Nephron (organoid): Measurements from ENCODE around the gene CYP27C1.

Experiments used
- H3K27ac Mint-ChIP-seq, 3 experiments: 2 replicates each; pipeline ENCODE4 v1.8.0; 2020; ENCODE audit warnings: mixed read lengths in 3 of 3, mild to moderate bottlenecking in 2 of 3, moderate library complexity in 1 of 3
- H3K27me3 Mint-ChIP-seq: 2 replicates; pipeline ENCODE4 v1.8.0; 2021; ENCODE audit warnings: low read depth, mild to moderate bottlenecking, moderate library complexity, mixed read lengths
- H3K36me3 Mint-ChIP-seq: 2 replicates; pipeline ENCODE4 v1.8.0; 2020; ENCODE audit warnings: low read depth, mixed read lengths
- H3K4me1 Mint-ChIP-seq: 2 replicates; pipeline ENCODE4 v1.8.0; 2020; ENCODE audit warnings: mixed read lengths
- H3K4me3 Mint-ChIP-seq, 3 experiments: 2 replicates each; pipeline ENCODE4 v1.8.0; 2020; ENCODE audit warnings: mild to moderate bottlenecking in 3 of 3, mixed read lengths in 3 of 3, moderate library complexity in 2 of 3
- H3K9me3 Mint-ChIP-seq: 2 replicates; pipeline ENCODE4 v1.8.0; 2020; ENCODE audit warnings: mixed read lengths
- TF ChIP-seq, protein P1 (sequence below), 3 experiments: fragments of 200-600 bp; sonication (generic); IDR thresholded peaks; one replicate each; pipeline ENCODE4 v1.5.0; 2021; ENCODE audit warnings: antibody characterized with exemption in 3 of 3; ENCODE audit not compliant: unreplicated experiment in 3 of 3

The CYP27C1 gene, protein sequence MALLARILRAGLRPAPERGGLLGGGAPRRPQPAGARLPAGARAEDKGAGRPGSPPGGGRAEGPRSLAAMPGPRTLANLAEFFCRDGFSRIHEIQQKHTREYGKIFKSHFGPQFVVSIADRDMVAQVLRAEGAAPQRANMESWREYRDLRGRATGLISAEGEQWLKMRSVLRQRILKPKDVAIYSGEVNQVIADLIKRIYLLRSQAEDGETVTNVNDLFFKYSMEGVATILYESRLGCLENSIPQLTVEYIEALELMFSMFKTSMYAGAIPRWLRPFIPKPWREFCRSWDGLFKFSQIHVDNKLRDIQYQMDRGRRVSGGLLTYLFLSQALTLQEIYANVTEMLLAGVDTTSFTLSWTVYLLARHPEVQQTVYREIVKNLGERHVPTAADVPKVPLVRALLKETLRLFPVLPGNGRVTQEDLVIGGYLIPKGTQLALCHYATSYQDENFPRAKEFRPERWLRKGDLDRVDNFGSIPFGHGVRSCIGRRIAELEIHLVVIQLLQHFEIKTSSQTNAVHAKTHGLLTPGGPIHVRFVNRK

GRCh38 chr2:127220102-127220767 lies at the start of gene CYP27C1:
TSS of gene CYP27C1 (minus strand) at chr2:127220299. CDS start at chr2:127220270, 29 bp downstream.
- H3K9me3 Mint-ChIP-seq = peaks cover 8% of the 10 kb centered on the region
- peaks cover 8% of the 10 kb centered on the region for H3K36me3 Mint-ChIP-seq
- peak within 1 kb of the TSS; percentile 96 to 99 (median 98) for H3K27ac Mint-ChIP-seq
- peaks cover 20% of the 10 kb centered on the region for H3K27me3 Mint-ChIP-seq
- H3K4me3 Mint-ChIP-seq = peak within 1 kb of the TSS; percentile 95 to 99 (median 97)
- peaks cover 34% of the 10 kb centered on the region for H3K4me1 Mint-ChIP-seq
- TF ChIP-seq, protein P1, sequence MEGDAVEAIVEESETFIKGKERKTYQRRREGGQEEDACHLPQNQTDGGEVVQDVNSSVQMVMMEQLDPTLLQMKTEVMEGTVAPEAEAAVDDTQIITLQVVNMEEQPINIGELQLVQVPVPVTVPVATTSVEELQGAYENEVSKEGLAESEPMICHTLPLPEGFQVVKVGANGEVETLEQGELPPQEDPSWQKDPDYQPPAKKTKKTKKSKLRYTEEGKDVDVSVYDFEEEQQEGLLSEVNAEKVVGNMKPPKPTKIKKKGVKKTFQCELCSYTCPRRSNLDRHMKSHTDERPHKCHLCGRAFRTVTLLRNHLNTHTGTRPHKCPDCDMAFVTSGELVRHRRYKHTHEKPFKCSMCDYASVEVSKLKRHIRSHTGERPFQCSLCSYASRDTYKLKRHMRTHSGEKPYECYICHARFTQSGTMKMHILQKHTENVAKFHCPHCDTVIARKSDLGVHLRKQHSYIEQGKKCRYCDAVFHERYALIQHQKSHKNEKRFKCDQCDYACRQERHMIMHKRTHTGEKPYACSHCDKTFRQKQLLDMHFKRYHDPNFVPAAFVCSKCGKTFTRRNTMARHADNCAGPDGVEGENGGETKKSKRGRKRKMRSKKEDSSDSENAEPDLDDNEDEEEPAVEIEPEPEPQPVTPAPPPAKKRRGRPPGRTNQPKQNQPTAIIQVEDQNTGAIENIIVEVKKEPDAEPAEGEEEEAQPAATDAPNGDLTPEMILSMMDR (IDR thresholded peaks at IDR 0.05; ENCODE audit: unreplicated experiment in 3 of 3) = no peak

DNA sequence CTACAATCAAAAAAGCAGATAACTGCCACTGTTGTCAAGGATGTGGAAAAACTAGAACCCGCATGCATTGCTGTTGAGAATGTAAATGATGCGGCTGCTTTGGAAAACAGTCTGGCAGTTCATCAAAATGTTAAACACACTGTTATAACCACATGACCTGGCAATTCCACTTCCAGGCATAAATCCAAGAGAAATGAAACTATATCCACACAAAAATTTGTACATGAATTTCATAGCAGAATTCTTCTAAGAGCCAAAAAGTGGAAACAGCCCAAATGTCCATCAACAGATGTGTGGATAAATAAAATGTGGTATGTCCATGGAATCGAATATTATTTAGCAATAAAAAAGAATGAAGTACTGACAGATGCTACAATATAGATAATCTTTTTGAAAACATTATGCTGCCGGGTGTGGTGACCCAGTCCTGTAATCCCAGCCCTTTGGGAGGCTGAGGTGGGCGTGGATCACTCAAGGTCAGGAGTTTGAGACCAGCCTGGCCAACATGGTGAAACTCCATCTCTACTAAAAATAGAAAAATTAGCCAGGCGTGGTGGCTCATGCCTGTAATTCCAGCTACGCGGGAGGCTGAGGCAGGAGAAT lies 41.8 kb upstream of the CYP27C1 start:
- Mint-ChIP-seq H3K36me3 (peaks cover 89% of the 10 kb centered on the region), H3K4me3 (no peak overlapping the region), H3K27ac (peak overlapping the region in 1 of 3 experiments; percentile 52), H3K4me1 (no peaks in the 10 kb centered on the region), H3K9me3 (peaks cover 20% of the 10 kb centered on the region), H3K27me3 (no peaks in the 10 kb centered on the region)
- TF ChIP-seq, protein P1 (IDR thresholded peaks at IDR 0.05; ENCODE audit: unreplicated experiment in 3 of 3) = no peak

DNA sequence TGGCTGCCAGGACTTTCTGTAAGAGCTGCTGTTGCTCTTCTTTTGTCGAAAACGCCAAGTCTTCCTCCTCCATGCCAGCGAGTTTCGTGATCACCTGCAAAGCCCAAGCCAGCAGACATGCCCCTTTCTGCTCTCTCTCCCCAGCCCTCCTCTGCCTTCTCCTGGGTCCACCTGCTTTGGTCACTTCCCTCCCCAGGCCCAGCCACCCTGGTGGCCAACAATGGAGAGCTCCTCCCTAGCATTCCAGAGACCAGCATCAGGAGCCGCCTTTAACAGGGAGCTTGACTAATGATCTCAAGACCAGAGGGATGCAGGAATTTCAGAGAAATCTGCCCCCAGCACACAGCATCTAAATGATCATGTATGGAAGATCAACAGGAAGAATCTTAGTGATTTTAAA lies 39.3 kb upstream of the CYP27C1 start:
- H3K27me3 Mint-ChIP-seq = no peaks in the 10 kb centered on the region
- H3K4me3 Mint-ChIP-seq = no peak overlapping the region
- peaks cover 14% of the 10 kb centered on the region for H3K4me1 Mint-ChIP-seq
- no peak overlapping the region for H3K27ac Mint-ChIP-seq
- H3K9me3 Mint-ChIP-seq = peaks cover 12% of the 10 kb centered on the region
- peaks cover 84% of the 10 kb centered on the region for H3K36me3 Mint-ChIP-seq
- TF ChIP-seq, protein P1 (IDR thresholded peaks at IDR 0.05; ENCODE audit: unreplicated experiment in 3 of 3) = no peak

DNA sequence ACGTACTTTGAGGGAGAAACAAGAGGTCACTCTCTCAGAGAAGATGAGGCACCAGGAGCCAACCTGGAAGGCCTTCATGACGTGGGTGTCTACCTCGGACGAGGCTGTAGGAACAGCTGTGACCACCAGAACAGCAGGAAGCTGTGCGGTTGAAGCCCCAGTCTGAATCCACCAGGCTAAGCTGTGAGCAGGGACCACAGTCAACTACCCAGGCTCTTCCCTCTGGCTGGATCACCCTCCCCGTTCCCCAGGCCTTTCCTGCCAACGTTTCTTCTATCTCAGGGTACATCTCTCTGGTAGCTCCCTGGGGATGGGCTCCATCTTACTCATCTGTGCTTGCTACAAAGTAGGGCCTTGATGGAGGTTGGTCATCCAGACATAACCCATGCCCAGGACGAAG lies 36.8 kb upstream of the CYP27C1 start:
- Mint-ChIP-seq H3K4me1 (peaks cover 16% of the 10 kb centered on the region), H3K27me3 (no peaks in the 10 kb centered on the region), H3K27ac (no peak overlapping the region)

GRCh38 chr2:127256381-127256780 lies 36.3 kb upstream of the CYP27C1 start:
- Mint-ChIP-seq H3K27ac (no peak overlapping the region), H3K4me1 (peaks cover 16% of the 10 kb centered on the region), H3K4me3 (no peak overlapping the region), H3K36me3 (peaks cover 60% of the 10 kb centered on the region), H3K9me3 (no peaks in the 10 kb centered on the region), H3K27me3 (no peaks in the 10 kb centered on the region)
- TF ChIP-seq, protein P1 (IDR thresholded peaks at IDR 0.05; ENCODE audit: unreplicated experiment in 3 of 3) = no peak

More for the DNA sequence above, 36.8 kb upstream of the CYP27C1 start:
- Mint-ChIP-seq H3K9me3 (peaks cover 2% of the 10 kb centered on the region), H3K36me3 (peaks cover 65% of the 10 kb centered on the region), H3K4me3 (no peak overlapping the region)
- TF ChIP-seq, protein P1 (IDR thresholded peaks at IDR 0.05; ENCODE audit: unreplicated experiment in 3 of 3) = no peak
